H9 (cell line): ENCODE results near the gene LRG1. TPM values are rescaled to one million over a fixed set of nuclear protein-coding genes. Genes with fewer than 3 reads are reported as not detected.

Experiments
- DNase-seq: peaks from one replicate; pipeline ENCODE4 v3.0.0-alpha.2; 2017
- H2AFZ ChIP-seq: one replicate; pipeline ENCODE4 v1.6.1; 2013; ENCODE audit warnings: mild to moderate bottlenecking, low read length, control low read depth, moderate library complexity
- H2AK5ac ChIP-seq: 2 replicates; pipeline ENCODE4 v1.6.1; 2013; ENCODE audit warnings: low read length, control low read depth, mixed read lengths; ENCODE audit not compliant: insufficient read length
- H2BK120ac ChIP-seq: one replicate; pipeline ENCODE4 v1.6.1; 2013; ENCODE audit warnings: low read depth, mild to moderate bottlenecking, low read length, control low read depth, inconsistent platforms; ENCODE audit not compliant: poor library complexity, severe bottlenecking
- H2BK12ac ChIP-seq: 2 replicates; pipeline ENCODE4 v1.6.1; 2013; ENCODE audit warnings: low read length, control low read depth, mixed read lengths, low read depth; ENCODE audit not compliant: insufficient read length
- H2BK15ac ChIP-seq: 2 replicates; pipeline ENCODE4 v1.6.1; 2013; ENCODE audit warnings: low read depth, low read length, control low read depth
- H2BK20ac ChIP-seq: one replicate; pipeline ENCODE4 v1.6.1; 2013; ENCODE audit warnings: low read depth, mild to moderate bottlenecking, low read length, control low read depth, inconsistent platforms; ENCODE audit not compliant: poor library complexity, severe bottlenecking
- H2BK5ac ChIP-seq: 2 replicates; pipeline ENCODE4 v1.6.1; 2013; ENCODE audit warnings: low read length, control low read depth, mixed read lengths; ENCODE audit not compliant: insufficient read length
- H3K14ac ChIP-seq: 2 replicates; pipeline ENCODE4 v1.6.1; 2013; ENCODE audit warnings: low read length, control low read depth; ENCODE audit not compliant: insufficient read depth
- H3K18ac ChIP-seq: 2 replicates; pipeline ENCODE4 v1.6.1; 2013; ENCODE audit warnings: low read depth, mild to moderate bottlenecking, mixed read lengths, low read length, control low read depth; ENCODE audit not compliant: insufficient read length
- H3K23ac ChIP-seq: 2 replicates; pipeline ENCODE4 v1.6.1; 2013; ENCODE audit warnings: low read length, control low read depth, mixed read lengths, low read depth; ENCODE audit not compliant: insufficient read length
- H3K23me2 ChIP-seq: 2 replicates; pipeline ENCODE4 v1.6.1; 2013; ENCODE audit warnings: low read depth, mild to moderate bottlenecking, mixed read lengths, low read length, control low read depth; ENCODE audit not compliant: insufficient read length, poor library complexity, severe bottlenecking
- H3K27ac ChIP-seq: 2 replicates; pipeline ENCODE4 v1.5.1; 2013; ENCODE audit warnings: low read length, control low read depth, mixed read lengths, low read depth; ENCODE audit not compliant: insufficient read length
- H3K27me3 ChIP-seq: 2 replicates; pipeline ENCODE4 v1.6.1; 2013; ENCODE audit warnings: low read length, control low read depth, inconsistent platforms; ENCODE audit not compliant: insufficient read depth
- H3K4ac ChIP-seq: 2 replicates; pipeline ENCODE4 v1.6.1; 2013; ENCODE audit warnings: low read depth, mild to moderate bottlenecking, control low read depth, inconsistent platforms, low read length, moderate library complexity
- H3K4me1 ChIP-seq: 2 replicates; pipeline ENCODE4 v1.6.1; 2013; ENCODE audit warnings: low read length, control low read depth, inconsistent platforms; ENCODE audit not compliant: insufficient read depth
- H3K4me2 ChIP-seq: 2 replicates; pipeline ENCODE4 v1.6.1; 2013; ENCODE audit warnings: low read length, control low read depth, mixed read lengths; ENCODE audit not compliant: insufficient read length, insufficient read depth
- H3K56ac ChIP-seq: 2 replicates; pipeline ENCODE4 v1.6.1; 2013; ENCODE audit warnings: low read depth, mild to moderate bottlenecking, mixed read lengths, low read length, control low read depth; ENCODE audit not compliant: insufficient read length
- H3K79me1 ChIP-seq: 2 replicates; pipeline ENCODE4 v1.6.1; 2013; ENCODE audit warnings: low read depth, mild to moderate bottlenecking, moderate library complexity, low read length, control low read depth, inconsistent platforms; ENCODE audit not compliant: insufficient read depth, poor library complexity, severe bottlenecking
- H3K79me2 ChIP-seq: 2 replicates; pipeline ENCODE4 v1.6.1; 2013; ENCODE audit warnings: low read length, control low read depth, inconsistent platforms; ENCODE audit not compliant: insufficient read depth
- H3K9ac ChIP-seq: 2 replicates; pipeline ENCODE4 v1.6.1; 2013; ENCODE audit warnings: low read length, control low read depth, mixed read lengths; ENCODE audit not compliant: insufficient read length; ENCODE audit errors: extremely low read depth
- H3K9me3 ChIP-seq: one replicate; pipeline ENCODE4 v1.6.1; 2013; ENCODE audit warnings: low read depth, low read length, inconsistent platforms; ENCODE audit not compliant: control insufficient read depth
- H3T11ph ChIP-seq: one replicate; pipeline ENCODE4 v1.6.1; 2013; ENCODE audit warnings: mild to moderate bottlenecking, low read length, control low read depth, inconsistent platforms
- H4K20me1 ChIP-seq: one replicate; pipeline ENCODE4 v1.6.1; 2013; ENCODE audit not compliant: control insufficient read depth, insufficient read length, insufficient read depth
- H4K5ac ChIP-seq: 2 replicates; pipeline ENCODE4 v1.6.1; 2013; ENCODE audit warnings: low read depth, mild to moderate bottlenecking, mixed read lengths, low read length, control low read depth; ENCODE audit not compliant: insufficient read length
- H4K8ac ChIP-seq: replicated peaks from 2 replicates; pipeline ENCODE4 v1.6.1; 2013; ENCODE audit warnings: low read length, control low read depth, mixed read lengths, low read depth; ENCODE audit not compliant: insufficient read length
- H4K91ac ChIP-seq: 2 replicates; pipeline ENCODE4 v1.6.1; 2013; ENCODE audit warnings: low read depth, mild to moderate bottlenecking, moderate library complexity, mixed read lengths, low read length, control low read depth; ENCODE audit not compliant: insufficient read length
- H3K27ac Mint-ChIP-seq, 3 experiments: 2 replicates in 2 of 3; 3 replicates in 1 of 3; pipeline ENCODE4 v1.8.0; 2020 to 2021; ENCODE audit warnings: mixed read lengths in 3 of 3, mild to moderate bottlenecking in 1 of 3, moderate library complexity in 1 of 3
- H3K27me3 Mint-ChIP-seq: 2 replicates; pipeline ENCODE4 v1.8.0; 2021; ENCODE audit warnings: low read depth, mild to moderate bottlenecking, moderate library complexity, mixed read lengths
- H3K36me3 Mint-ChIP-seq, 3 experiments: 2 replicates in 2 of 3; 3 replicates in 1 of 3; pipeline ENCODE4 v1.8.0; 2020 to 2021; ENCODE audit warnings: low read depth in 3 of 3, mixed read lengths in 3 of 3; ENCODE audit not compliant: insufficient read depth in 1 of 3
- H3K4me1 Mint-ChIP-seq, 2 experiments: 2 replicates each; pipeline ENCODE4 v1.8.0; 2020; ENCODE audit warnings: mixed read lengths in 2 of 2
- H3K4me3 Mint-ChIP-seq, 2 experiments: 2 replicates in 1 of 2; 3 replicates in 1 of 2; pipeline ENCODE4 v1.8.0; 2020 to 2021; ENCODE audit warnings: mild to moderate bottlenecking in 2 of 2, mixed read lengths in 2 of 2, moderate library complexity in 1 of 2
- H3K9me3 Mint-ChIP-seq, 2 experiments: 2 replicates in 1 of 2; 3 replicates in 1 of 2; pipeline ENCODE4 v1.8.0; 2020; ENCODE audit warnings: mild to moderate bottlenecking in 2 of 2, mixed read lengths in 2 of 2, moderate library complexity in 1 of 2
- CTCF ChIP-seq: fragments of 200-600 bp; sonication (generic); conservative IDR thresholded peaks from 3 replicates; pipeline ENCODE4 v1.8.0; 2021; ENCODE audit warnings: antibody characterized with exemption, mild to moderate bottlenecking
- WGBS: extraction: QIAGEN DNeasy Blood & Tissue Kit; methylation state at CpG from one replicate; pipeline ENCODE4 v1.1.7; 2013; ENCODE audit warnings: missing lambda C conversion rate, low lambda C conversion rate, mixed read lengths; ENCODE audit not compliant: insufficient read length; ENCODE audit errors: extremely low coverage; 5-methylcytosine and 5-hydroxymethylcytosine counted together
- total RNA-seq: library from RNA; stranded (reverse); gene quantifications from 2 replicates; pipeline ENCODE4 v1.2.1, GENCODE V29; 2021

The LRG1 gene
- total RNA-seq, 1 experiment from 2014 or later, result 0.24 TPM

- no peak overlapping the region for H3K56ac ChIP-seq
- no peaks in the 10 kb centered on the region for H3K9me3 ChIP-seq
- H3K79me2 ChIP-seq, result no peaks in the 10 kb centered on the region
- H3K23ac ChIP-seq, result no peak overlapping the region
- H3K4me2 ChIP-seq, result no peak overlapping the region
- no peaks in the 10 kb centered on the region for H3K4me1 ChIP-seq
- no peak overlapping the region for H3K4me3 Mint-ChIP-seq
- H3K36me3 Mint-ChIP-seq, result peaks cover 13 to 46% (median 36%) of the 10 kb centered on the region in 3 experiments; a peak in 6 of 7 replicates
- no peak overlapping the region for H3K27ac ChIP-seq
- H4K8ac ChIP-seq, result no peak overlapping the region
- TF ChIP-seq CTCF, result no peak
- H3K18ac ChIP-seq, result no peak overlapping the region
- H2AFZ ChIP-seq, result no peak overlapping the region
- no peak overlapping the region for H2BK12ac ChIP-seq
- H3K9me3 Mint-ChIP-seq, result no peaks in the 10 kb centered on the region
- H3K79me1 ChIP-seq, result no peaks in the 10 kb centered on the region
- H3K23me2 ChIP-seq, result no peaks in the 10 kb centered on the region
- no peak for DNase-seq
- no peak overlapping the region for H3K14ac ChIP-seq
- H3K27me3 ChIP-seq, result no peaks in the 10 kb centered on the region
- no peak overlapping the region for H3T11ph ChIP-seq
- H4K20me1 ChIP-seq, result no peaks in the 10 kb centered on the region
- no peaks in the 10 kb centered on the region for H3K4me1 Mint-ChIP-seq
- peaks cover 32% of the 10 kb centered on the region for H3K27me3 Mint-ChIP-seq
- H2AK5ac ChIP-seq, result no peak overlapping the region
- WGBS, result no CpG with 5 or more reads among the region's 15 CpGs
- H2BK15ac ChIP-seq, result no peak overlapping the region
- H3K27ac Mint-ChIP-seq, result no peak overlapping the region
- no peak overlapping the region for H4K5ac ChIP-seq
- H2BK20ac ChIP-seq, result no peak overlapping the region
- H2BK120ac ChIP-seq, result no peak overlapping the region
- no peak overlapping the region for H2BK5ac ChIP-seq
- no peak overlapping the region for H4K91ac ChIP-seq
- H3K9ac ChIP-seq, result no peak overlapping the region
- H3K4ac ChIP-seq, result no peak overlapping the region
Observed at GRCh38 chr19:4504891-4505569, 34.8 kb downstream of the LRG1 start.
